Stimulated activated CD4-positive, alpha-beta T cell treated with anti-CD3 and anti-CD28 coated beads, Interleukin-15, amount 100 ng/mL, for 48 hours (primary cell): ENCODE data around the gene GLRX2.
A peak's percentile ranks its signal among the peaks of the same experiment; 100 is the strongest.
"Not testable (repeated sequence)": the region's sequence is repeated elsewhere in the genome, so short reads cannot be mapped to it uniquely, and the experiment has no call there.

Source experiments
- DNase-seq, 2 donors: peaks; one replicate each; pipeline ENCODE4 v3.0.0-alpha.2; 2020; ENCODE audit warnings: low read depth in 2 of 2

The GLRX2 gene

GRCh38 chr1:193066606-193067005, 38.6 kb downstream of the GLRX2 start:
- no peak for DNase-seq

- DNase-seq, result no peak
Measured at GRCh38 chr1:193065954-193066353, 39.3 kb downstream of the GLRX2 start.

GRCh38 chr1:193062698-193063463, 42.3 kb downstream of the GLRX2 start:
- no peak for DNase-seq

- DNase-seq, result no peak
Measured at GRCh38 chr1:193060938-193061337, 44.3 kb downstream of the GLRX2 start.

- no peak for DNase-seq
Measured at GRCh38 chr1:193060406-193060805, 44.8 kb downstream of the GLRX2 start.

GRCh38 chr1:193060115-193060403, 45.2 kb downstream of the GLRX2 start:
- DNase-seq, result no peak

- peak; percentile 93 to 94 for DNase-seq
Measured at GRCh38 chr1:193059282-193060114, 45.7 kb downstream of the GLRX2 start, which contains the start of the genes RO60 and UCHL5. Gene RO60, plus strand, starts transcription at chr1:193059612. Its CDS starts 9,443 bp downstream, at chr1:193069055. Gene UCHL5, minus strand, starts transcription at chr1:193059360. Its CDS starts 100 bp downstream, at chr1:193059260.

GRCh38 chr1:193058529-193059281, 46.5 kb downstream of the GLRX2 start:
- peak; percentile 53 to 60 for DNase-seq

- DNase-seq, result no peak
Measured at GRCh38 chr1:193054169-193054675, 51.0 kb downstream of the GLRX2 start.

- DNase-seq, result not testable (repeated sequence)
Measured at GRCh38 chr1:193048913-193049312, 56.3 kb downstream of the GLRX2 start.
